Kidney capillary endothelial cell (primary cell): ENCODE data around the gene SRSF9.
"Not testable (repeated sequence)": the region's sequence is repeated elsewhere in the genome, so short reads cannot be mapped to it uniquely, and the experiment has no call there.

ENCODE experiments used
- DNase-seq: peaks from one replicate; pipeline ENCODE4 v3.0.0-alpha.2; 2018; ENCODE audit warnings: low spot score

SRSF9 gene

GRCh38 chr12:120481022-120481767, 11.6 kb upstream of the SRSF9 start:
- no peak for DNase-seq

DNA sequence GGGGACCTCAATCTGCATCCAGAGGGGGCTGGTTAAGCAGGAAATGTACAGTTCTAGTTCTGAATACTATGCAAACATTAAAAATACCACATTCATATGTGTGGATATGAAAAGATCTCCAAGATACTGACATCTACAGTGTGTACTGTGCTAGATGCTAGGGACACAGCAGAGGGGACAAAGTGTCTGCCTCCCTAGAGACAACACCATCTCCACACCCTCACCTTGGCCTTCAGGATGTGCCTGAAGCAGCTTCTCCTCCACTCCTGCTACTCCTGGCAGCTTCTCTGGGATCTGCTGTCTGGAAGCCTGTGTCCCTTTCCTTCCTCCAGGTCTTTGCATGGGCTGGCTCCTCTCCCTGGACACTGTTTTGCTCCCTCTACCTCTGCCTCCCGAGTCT, 10.7 kb upstream of the SRSF9 start:
- DNase-seq = no peak

DNA sequence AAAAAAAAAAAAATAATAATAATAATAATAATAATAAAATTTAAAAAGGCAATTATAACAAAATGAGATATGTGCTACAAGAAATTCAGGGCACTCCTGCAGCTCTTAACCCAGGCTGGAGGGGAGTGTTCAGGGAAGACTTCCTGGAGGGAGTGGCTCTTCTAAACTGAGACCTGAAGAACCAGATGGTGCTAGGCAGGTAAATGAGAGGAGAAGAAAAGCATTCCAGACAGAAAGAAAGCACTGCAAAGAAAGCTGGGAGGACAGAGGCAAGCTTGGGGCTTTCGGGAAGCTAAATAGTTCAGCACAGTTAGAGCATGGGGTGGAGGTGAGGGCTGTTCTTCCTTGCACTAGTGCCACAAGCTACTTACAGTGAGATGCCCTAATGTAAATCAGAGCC, 9.9 kb upstream of the SRSF9 start:
- DNase-seq = no peak

- no peak for DNase-seq
Measured at GRCh38 chr12:120475643-120476042, 6.1 kb upstream of the SRSF9 start.

DNA sequence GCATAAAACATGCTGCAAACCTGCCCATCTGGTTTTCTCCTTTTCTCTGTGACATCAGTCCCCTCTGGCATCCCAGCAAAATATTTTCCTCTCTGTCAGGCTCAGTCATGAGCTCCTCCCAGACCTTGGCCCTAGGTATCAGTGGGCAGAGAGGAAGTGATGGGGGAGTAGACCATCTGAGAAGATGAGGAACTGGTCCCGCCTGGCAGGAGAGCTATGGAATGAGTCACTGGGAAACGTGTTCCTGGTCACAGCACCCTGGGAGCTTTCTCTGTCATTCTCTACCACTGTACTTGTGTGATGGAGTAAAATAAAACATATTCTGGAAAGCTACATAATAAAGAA, 5.0 kb upstream of the SRSF9 start:
- DNase-seq = peak; percentile 86

GRCh38 chr12:120473807-120474615, 4.5 kb upstream of the SRSF9 start:
- DNase-seq = no peak

DNA sequence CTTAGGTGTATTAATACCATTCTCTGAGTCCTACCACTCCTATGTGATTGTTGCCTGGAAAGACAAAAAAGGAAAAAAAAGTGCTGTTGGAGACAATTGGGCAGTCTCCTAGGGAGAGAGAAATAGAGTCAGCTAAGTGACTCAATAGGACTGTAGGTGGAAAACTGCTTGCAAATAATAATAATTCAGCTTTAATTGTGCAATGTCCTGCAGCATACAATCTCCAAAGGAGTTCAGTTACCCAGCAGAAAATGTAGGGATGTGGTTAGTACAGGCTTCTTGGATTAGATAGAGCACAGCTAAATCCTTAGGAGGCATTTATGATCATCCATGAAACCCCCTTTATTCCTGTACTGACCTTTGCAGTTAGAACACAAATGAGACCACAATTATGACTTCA, 3.0 kb upstream of the SRSF9 start:
- DNase-seq = no peak

- no peak for DNase-seq
Measured at GRCh38 chr12:120470150-120470784, 719 bp upstream of the SRSF9 start.

GRCh38 chr12:120468821-120469449, 613 bp downstream of the SRSF9 start:
- no peak for DNase-seq

- DNase-seq = peak; percentile 42
Measured at GRCh38 chr12:120468325-120468820, 1.2 kb downstream of the SRSF9 start.

DNA sequence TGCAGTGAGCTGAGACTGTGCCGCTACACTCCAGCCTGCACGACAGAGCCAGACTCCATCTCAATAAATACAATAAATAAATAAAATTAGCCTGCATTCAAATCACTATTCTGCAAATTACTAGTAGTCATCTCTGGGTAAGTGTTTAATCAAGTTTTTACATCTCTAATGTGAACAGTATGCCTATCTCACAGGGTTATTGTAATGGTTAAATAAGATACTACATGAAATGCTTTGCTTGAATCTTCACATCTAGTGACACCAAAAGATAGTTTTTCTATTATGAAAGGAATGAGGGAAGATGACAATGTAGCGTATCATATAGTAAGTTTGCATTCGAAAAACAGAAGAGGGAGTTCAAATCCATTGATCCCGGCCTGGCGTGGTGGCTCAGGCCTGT, 2.1 kb downstream of the SRSF9 start:
- no peak for DNase-seq

- DNase-seq = no peak
Measured at GRCh38 chr12:120466560-120467315, 2.8 kb downstream of the SRSF9 start.

DNA sequence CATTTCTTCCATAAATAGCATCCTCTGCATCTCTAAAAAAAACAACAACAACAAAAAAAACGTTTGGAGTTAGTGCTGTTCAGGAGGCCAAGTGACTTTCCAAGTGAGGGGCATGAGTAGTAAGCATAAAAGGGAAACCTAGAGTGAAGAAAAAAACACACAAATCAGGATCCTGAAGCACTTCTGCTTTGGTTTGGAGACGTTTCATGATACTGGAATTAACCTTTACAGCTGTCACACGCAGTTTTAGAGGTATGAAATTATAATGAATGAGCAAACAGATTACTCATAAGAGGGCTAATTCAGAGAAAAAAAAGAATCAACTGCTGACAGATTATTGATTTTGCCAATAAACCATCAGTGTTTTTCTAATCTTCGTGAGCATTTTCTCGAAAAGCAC, 3.8 kb downstream of the SRSF9 start:
- DNase-seq = no peak

DNA sequence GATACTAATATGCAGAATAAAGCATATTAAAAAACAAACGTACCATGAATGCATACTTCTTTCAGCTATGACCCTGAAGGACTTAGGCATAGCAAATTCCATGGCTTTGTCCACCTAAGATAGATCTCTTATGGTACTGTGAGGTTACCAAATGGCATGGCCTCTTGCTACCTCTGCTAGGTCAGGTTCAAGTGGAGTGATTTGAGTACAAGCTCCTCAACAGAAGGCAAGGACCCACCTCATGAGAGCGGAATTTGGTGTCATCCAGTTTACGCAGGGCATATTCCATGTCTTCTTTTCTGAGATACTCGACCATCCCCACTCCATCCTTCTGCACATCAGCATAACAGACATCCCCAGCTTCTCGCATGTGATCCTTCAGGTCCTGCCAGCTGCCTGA, 5.8 kb downstream of the SRSF9 start:
- no peak for DNase-seq

DNA sequence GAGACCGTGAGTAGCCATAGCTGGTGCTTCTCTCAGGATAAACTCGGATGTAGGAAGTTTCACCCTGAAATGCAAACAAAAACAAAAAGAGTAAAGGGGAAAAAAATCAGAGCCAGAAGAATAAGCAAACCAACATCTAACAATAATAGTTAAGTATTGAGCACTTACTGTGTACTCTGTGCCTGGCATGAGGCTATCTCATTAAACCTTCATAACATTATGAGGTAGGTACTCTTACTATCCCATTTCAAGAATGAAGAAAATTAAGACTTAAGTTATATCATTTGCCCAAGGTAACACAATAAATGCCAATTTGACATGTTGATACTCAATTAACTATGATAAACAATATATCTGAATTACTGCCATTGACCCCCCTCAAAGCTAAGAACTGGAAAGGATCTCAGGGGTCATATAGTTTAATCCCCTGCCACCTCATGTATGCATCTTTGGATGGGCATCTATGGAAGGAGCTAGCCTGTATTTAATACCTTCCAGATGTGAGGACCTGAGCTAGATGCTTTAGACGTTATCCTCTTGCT, 7.4 kb downstream of the SRSF9 start:
- DNase-seq = no peak

DNA sequence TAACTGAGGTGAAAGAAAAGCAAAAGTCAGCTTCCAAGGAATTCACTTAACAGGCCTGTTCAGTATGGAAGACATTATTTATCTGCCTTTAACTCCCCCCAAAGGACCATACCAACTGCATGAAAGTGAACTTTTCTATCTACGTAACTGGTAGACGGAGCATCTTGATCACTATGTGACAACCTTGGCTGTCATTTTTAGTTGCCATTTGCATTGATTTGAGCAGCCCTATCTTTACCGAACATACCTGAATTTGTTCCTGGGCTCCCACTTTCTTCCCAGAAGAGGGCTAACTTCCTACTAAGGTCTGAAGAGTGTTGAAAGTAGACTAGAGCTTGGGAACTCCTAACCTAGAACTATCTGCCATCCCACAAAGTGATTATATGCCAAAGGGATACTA, 9.4 kb downstream of the SRSF9 start:
- DNase-seq = no peak

GRCh38 chr12:120457133-120457532, 12.4 kb downstream of the SRSF9 start:
- DNase-seq = no peak

GRCh38 chr12:120455302-120455701, 14.2 kb downstream of the SRSF9 start:
- no peak for DNase-seq

- peak; percentile 51 for DNase-seq
Measured at GRCh38 chr12:120453977-120454376, 15.6 kb downstream of the SRSF9 start.

DNA sequence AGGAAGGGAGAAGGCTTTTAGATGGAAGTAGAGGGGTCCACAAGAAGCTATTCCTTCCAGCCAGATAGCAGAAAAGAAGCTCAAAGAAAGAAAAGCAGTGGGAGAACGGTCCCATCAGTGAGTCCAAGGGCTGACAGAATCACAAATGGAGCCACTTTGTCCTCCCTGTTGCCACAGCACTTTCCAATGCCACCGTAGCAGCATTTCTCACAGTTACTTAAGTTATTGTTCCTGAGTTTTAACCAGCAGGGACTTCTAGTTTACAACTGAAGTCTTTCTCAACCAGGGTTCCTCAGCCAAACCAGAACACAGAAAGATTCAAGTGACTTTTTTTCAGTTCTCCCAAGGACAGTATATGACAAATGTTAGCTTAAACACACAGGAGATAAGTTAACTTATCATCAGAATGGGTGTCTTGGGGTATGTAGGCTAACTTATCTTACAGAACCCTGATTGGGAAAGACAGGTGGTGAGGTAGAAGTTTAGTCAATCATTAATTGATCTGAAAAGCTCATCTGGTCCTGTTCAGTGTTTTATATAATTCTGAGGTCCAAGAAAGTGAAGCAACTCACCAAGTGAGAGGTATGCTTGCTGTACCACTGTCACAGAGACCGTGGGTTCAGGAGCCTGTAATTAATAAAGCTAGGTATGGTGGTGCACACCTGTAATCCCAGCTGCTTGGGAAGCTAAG, 16.3 kb downstream of the SRSF9 start:
- DNase-seq = no peak

- DNase-seq = not testable (repeated sequence)
Measured at GRCh38 chr12:120452524-120452923, 17.0 kb downstream of the SRSF9 start.
